Raji (cell line): ENCODE results near the gene TMEM143.
A peak's percentile ranks its signal among the peaks of the same experiment; 100 is the strongest.

Experiments
- POLR2A ChIP-seq: IDR thresholded peaks from 2 replicates; pipeline ENCODE4 v1.6.1; 2011; ENCODE audit warnings: low read depth, low read length, control low read depth; ENCODE audit not compliant: insufficient read depth

The TMEM143 gene

DNA sequence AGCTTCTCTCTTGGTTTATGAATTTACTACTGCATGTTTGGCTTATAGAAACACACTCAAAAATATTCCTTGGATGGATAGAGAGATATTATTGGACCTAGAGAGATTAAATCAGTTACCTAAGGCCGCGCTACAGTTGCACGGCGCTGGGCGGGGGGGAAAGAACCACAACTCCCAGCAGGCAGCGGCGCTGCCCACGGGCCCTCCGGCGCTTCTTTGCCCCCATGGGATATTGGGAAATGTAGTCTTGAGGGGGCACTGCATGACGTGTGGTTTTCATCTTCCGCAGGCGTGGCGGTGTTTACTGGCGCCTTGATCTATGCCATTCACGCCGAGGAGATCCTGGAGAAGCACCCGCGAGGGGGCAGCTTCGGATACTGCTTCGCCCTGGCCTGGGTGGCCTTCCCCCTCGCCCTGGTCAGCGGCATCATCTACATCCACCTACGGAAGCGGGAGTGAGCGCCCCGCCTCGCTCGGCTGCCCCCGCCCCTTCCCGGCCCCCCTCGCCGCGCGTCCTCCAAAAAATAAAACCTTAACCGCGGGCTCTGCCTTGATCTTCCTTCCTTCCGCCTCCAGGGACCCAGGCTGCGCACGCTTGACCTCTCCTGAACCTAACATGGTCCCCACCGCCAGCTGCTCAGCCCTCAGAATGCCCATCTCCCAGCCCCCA lies 33.6 kb downstream of the TMEM143 start:
- TF ChIP-seq POLR2A, result peak; percentile 85

DNA sequence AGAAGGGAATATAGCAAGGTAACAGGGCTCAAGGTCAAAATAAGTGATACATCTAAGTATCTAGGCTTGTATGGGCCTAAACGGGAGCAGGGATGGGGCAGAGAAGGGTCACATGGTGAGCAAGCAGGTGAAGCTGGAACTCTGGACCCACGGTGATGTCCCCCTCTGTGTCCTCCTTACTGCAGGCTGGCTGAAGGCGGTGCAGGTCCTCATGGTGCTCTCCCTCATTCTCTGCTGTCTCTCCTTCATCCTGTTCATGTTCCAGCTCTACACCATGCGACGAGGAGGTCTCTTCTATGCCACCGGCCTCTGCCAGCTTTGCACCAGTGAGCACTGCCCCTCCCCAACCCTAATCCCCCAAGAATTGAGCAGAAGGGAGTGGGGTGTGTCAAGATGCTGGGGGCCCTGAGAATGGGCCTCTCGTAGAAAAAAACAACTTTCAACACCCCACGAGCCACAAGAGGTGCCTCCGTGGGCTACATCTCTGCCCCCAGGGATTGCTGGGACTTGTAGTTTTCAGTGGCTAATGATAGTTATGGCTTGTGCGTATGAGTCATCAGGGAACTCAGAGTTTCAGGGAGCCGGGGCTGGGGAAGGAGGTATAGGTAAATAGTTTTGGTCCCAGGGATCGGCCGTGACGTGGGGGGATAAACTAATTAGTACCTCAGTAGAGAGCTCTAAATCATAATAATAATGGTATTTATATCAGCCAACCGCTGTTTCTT lies 34.4 kb downstream of the TMEM143 start:
- TF ChIP-seq POLR2A, result peak; percentile 58

DNA sequence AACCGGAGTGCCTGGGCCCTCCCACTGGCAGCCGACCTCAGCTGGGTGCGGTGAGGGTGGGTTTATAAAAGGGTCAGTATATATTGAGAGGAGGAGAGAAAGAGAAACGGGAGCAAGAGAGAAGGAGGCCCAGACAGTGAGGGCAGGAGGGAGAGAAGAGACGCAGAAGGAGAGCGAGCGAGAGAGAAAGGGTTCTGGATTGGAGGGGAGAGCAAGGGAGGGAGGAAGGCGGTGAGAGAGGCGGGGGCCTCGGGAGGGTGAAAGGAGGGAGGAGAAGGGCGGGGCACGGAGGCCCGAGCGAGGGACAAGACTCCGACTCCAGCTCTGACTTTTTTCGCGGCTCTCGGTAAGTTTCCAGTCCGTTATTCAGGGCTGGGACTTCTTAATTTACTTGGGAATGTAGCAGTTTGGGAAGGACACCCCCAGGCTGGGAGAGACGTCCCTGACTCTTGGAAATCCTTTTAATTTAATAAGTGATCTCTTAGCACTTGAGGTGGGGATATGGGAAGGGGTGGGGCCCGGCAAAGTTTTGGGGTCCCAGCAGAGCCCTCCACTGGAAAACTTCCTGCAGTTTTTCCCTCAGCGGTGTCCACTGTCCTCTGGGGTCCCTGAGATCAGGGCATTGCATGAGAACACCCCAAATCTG lies 38.4 kb downstream of the TMEM143 start, which contains the start of gene EMP3:
EMP3 (plus strand) TSS at position 288 of the 646 bp plus-strand sequence. CDS start 1,293 bp downstream, outside the sequence.
- peak; percentile 51; the same call in 1 of the 2 replicates for TF ChIP-seq POLR2A

DNA sequence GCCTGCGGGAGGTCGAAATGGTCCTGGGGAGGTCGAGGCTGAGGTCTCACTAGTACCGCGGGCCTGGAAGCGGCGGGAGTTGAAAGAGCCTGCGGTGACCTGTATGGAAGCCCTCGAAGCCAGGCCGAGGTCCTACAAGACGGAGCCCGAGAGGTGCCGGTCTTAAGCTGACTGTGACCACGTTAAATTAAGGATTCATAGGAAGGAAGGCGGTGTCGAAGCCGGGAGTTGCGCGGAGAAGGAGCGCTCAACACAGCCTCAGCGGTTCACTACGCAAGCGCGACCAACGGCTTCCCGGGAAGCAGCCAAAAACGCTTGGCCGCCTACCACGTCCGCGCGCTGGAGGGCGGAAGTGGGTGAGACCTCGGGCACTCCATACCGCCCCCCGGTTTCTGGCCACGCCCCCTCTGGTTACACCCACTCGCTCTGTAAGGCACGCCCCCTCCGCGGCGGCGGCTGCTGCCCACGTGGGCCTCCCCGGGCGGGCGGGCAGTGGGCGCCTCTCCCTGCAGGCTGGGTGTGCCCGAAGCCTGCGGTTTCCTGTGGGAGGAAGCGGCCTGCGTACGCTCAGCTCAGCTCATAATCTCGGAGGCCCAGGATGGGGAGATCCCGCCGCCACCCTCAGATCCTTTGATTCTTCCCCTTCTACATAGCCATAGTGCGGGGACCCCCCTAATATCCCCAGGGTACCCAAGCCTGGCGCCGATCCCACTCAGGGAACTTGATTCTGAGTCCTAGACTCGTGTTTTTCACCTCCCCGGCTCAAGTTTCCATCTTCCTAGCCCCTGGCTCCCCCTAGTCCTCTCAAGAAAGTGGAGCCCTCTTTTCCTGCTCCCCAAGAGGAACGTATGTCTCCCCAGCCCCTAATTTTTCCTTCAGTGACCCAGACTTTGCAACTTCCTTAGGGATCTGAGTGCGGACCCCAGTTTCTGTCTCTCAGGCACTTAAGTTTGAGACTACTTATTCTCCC lies 41.8 kb downstream of the TMEM143 start:
- TF ChIP-seq POLR2A, result peak; percentile 95

DNA sequence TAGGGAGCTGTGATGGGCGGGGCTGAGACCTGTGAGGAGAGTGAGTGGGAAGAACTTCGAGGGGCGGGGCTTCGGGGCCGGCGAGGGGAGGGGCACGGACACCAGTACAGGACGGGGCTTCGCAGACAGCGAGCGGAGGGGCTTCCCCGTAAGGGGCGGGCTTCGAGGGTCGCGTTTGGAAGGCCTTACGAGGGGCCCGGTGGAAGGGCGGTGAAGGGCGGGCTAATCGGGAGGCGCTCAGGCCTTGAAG lies 42.4 kb downstream of the TMEM143 start:
- no peak; the same call in 1 of the 2 replicates for TF ChIP-seq POLR2A

DNA sequence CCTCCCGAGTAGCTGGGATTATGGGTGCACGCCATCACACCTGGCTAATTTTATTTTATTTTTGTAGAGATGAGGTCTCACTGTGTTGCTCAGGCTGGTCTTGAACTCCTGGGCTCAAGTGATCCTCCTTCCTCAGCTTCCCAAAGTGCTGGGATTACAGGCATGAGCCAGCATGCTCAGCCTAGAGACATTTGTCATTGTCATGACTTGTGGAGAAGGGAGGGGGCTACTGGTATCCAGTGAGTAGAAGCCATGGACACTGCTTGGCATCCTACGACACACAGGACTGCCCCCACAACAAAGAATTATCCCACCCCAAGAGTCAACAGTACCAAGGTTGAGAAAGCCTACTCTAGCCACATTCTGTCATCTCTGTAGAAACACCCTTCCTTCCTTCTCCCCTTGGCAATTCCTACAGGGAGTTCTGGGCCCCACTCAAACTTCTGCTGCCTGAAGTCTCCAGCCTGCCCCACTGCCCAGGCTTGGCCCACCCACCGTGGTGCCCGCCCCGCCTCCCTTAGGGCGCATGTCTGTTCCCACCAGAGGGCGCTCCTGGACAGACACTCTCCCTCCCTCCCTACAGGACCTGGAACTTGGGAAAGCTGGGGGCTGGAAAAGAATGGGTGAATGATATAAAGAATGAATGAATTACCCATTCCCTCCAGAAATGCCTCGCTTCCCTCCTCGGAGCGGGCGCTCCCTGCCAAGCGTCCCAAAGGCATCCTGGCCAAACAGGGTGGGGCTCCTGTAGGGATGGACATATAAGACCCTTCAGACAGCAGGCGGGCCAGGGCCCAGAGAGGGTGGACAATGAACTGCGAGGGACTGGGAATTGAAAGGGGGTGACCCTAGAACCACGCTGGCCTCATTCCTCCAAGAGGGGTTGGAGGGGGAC lies 43.8 kb downstream of the TMEM143 start:
- no peak for TF ChIP-seq POLR2A

DNA sequence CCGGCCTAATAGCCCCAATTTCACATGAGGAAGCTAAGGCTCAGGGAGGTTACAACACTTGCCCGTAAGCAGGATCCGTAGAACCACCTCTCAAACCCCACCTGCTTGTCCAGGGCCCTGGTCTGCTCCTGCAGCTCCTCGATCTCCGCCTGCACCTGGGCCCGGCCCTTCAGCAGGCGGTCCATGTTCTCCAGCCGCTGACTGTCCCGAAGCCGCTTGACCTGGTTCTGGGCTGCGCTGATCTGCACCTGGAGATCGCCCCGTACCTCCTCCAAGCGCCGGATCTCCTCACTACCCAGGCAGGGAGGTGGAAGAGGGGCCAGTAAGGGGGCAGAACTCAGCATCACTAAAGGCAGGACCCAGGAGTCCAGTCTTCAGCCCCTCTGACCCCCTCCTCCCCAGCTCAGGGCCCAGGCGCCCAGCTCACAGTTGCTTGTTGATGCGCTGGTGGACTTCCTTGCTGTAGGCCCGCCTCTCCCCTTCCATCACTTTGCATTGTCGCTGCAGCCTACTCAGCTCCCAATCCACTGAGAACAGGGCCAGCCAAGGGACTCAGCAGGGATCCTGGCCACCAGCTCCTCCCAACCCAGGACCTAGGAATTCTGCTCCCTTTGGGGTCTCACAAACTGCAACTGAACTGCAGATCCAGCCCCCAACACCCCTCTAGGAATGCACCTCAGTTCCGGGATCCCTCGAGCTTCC lies 45.3 kb downstream of the TMEM143 start:
- no peak for TF ChIP-seq POLR2A

DNA sequence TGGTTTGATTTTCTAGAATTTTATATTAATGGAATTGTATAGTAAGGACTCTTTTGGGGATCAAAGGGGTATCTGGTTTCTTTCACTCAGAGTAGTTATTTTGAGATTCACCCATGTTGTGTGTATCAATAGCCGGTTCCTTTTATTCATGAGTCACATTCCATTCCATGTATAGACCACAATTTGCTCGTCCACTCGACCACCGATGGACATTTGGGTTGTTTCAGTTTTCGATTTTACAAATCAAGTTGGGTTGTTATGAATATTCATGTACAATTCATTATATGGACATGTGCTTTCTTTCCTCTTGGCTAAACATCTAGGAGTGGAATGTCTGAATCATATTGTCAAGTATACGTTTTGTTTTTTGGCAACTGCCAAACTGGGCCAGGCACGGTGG lies 48.0 kb downstream of the TMEM143 start:
- TF ChIP-seq POLR2A, result no peak

DNA sequence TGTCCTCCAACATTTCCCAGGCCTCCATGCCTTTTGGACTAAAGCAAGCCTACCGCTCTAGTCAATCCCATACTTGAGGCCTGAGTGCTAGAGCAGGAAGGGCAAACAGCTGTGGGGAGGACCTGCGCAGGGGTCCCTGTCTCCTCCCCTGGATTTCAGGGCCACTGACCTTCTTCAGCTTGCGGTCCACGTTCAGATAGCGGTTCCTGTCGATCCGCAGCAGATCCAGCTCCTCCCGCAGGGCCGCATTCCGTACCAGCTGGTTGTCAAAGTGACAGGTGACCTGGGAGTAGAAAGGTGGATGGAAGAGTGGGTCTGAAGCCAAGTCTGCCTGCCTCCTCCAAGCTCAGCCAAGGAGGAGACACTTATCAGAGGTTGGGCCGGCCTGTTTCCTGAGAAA lies 52.4 kb downstream of the TMEM143 start:
- TF ChIP-seq POLR2A, result no peak

DNA sequence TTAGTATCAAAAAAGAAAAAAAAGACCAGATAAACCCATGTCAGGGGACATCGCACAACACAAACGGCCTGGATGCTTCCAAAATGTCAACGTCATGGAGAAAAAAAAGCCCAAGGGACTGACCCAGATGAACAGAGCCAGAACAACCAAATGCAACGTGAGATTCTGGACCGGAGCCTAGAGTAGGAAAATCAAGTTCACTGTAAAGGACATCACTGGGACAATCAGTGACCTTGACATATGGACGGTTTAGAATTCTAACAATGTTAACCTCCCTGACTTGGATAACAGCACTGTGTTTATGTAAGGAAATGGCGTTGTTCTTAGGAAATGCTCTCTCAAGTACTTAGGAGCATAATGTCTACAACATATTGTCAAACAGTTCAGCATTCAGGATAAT lies 53.5 kb downstream of the TMEM143 start:
- no peak for TF ChIP-seq POLR2A

DNA sequence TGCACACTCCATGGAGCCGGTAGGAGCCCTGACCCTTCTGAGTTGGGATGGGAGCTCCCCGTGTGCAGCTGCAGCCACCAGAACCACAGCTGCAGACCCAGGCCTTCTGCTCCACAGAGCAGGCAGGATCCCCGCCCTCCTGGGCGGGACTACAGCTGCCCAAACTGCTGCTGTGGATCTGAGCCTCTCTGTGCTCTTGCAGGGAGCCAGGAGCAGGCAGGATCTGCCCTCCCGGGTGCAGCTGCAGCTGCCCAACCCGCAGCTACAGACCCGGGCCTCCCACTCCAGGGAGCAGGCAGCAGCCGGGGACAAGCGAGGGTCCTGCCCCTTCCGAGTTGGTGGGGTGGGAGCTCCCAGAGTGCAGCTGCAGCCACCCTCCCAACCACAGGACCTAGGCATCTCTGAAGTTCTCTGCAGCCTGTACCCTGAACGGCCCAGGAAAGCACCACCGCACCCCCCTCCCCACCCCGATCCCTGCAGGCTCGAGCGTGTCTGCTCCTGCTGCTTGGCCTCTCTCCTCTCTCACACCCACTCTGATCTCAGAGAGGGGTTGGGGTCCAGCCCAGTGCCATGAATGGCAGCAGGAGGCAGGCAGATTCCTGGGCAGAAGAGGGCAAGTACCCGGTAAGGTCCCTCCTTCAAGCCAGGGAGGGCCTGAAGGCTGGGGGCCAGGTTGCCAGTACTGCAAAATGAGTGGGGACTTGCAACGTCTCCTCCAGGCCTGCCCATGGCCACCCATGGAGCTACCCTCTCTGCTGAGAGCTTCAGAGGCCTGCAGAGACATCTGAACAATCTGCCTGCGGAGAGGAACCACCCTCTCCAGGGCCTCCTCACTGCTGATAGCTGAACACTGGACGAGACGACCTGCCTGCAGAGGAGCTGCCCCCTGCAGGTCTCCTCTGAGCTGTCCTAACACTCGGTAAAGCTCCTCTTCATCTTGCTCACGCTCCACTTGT lies 54.8 kb downstream of the TMEM143 start:
- no peak for TF ChIP-seq POLR2A

DNA sequence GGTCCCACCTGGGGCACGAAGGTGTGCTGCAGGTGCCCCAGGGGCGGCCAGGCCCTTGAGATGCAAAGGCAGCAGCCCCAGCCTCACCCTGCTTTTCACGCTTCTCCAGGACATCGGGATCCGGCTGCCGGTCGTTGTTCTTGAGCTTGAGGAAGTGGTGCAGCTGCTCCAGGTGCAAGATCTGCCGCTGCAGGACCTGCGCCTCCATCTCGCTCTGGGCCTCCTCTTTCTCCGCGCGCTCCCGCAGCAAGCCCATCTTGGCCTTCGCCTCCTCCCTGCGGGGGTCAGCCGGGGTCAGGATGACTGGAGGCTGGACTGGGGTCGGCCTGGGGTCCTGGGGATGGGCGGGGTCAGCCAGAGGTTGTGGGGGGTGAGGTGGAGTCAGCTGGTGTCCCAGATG lies 59.9 kb downstream of the TMEM143 start:
- TF ChIP-seq POLR2A, result no peak
